ENCODE results near the gene TRAM2.

The TRAM2 gene

GRCh38 chr6:52611833-52612232, 35.0 kb upstream of the TRAM2 start:
- Histone ChIP-seq H3K9me3 (ENCODE audit: insufficient read depth, low read length) (no peaks in the 10 kb centered on the region), H3K27ac (ENCODE audit: low read length) (no peak overlapping the region), H3K4me3 (ENCODE audit: low read length) (no peak overlapping the region), H3K79me2 (ENCODE audit: low read length) (no peaks in the 10 kb centered on the region), H2AFZ (ENCODE audit: low read depth, low read length) (no peak overlapping the region), H3K36me3 (replicated peaks; ENCODE audit: low read depth, low read length) (no peaks in the 10 kb centered on the region), H3K9ac (ENCODE audit: low read length) (no peak overlapping the region), H3K4me1 (ENCODE audit: low read length) (no peaks in the 10 kb centered on the region), H4K20me1 (ENCODE audit: insufficient read depth, low read length) (no peaks in the 10 kb centered on the region), H3K27me3 (ENCODE audit: low read depth, low read length) (0 out of 2 replicates have a peak, but pooled peaks cover 5% of the 10 kb centered on the region), H3K4me2 (ENCODE audit: low read length) (no peak overlapping the region)
- no peak for TF ChIP-seq EZH2phosphoT487 (IDR thresholded peaks at IDR 0.05; ENCODE audit: low read depth)
- no peak for TF ChIP-seq CTCF (IDR thresholded peaks at IDR 0.05; ENCODE audit: low read depth, low read length)

DNA sequence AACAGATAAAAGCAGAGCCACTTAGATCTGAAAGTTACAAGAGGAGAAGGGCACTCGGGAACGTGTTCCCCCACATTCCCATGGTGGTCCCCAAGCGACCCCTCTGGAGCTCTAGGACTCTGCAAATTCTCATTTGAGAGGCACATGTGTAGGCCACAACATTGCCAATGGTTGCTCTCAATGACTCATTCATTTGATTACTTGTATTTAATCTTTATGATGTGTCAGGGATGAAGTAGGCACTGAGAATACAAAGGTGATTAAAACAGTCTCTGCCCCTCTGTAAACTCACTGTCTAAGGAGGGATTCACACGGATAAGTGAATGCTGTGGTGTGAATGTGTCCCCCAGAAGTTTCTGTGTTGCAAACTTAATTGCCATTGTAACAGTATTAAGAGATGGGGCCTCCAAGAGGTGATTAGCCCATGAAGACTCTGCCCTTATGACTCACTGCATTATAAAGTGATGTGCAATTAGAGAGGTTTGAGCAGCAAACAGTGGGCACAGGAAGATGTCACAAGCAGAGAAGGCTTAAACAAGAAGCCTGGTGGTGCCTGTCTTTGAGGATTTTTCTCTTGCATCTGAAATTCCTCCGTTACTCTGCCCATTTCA, 34.0 kb upstream of the TRAM2 start:
- H3K27me3 ChIP-seq (ENCODE audit: low read depth, low read length), result 0 out of 2 replicates have a peak, but pooled peaks cover 5% of the 10 kb centered on the region
- no peak overlapping the region for H3K4me2 ChIP-seq (ENCODE audit: low read length)
- H3K79me2 ChIP-seq (ENCODE audit: low read length), result no peaks in the 10 kb centered on the region
- no peaks in the 10 kb centered on the region for H3K36me3 ChIP-seq (replicated peaks; ENCODE audit: low read depth, low read length)
- no peak overlapping the region for H3K4me3 ChIP-seq (ENCODE audit: low read length)
- no peaks in the 10 kb centered on the region for H3K9me3 ChIP-seq (ENCODE audit: insufficient read depth, low read length)
- no peak overlapping the region for H2AFZ ChIP-seq (ENCODE audit: low read depth, low read length)
- no peaks in the 10 kb centered on the region for H3K4me1 ChIP-seq (ENCODE audit: low read length)
- H4K20me1 ChIP-seq (ENCODE audit: insufficient read depth, low read length), result no peaks in the 10 kb centered on the region
- H3K9ac ChIP-seq (ENCODE audit: low read length), result no peak overlapping the region
- H3K27ac ChIP-seq (ENCODE audit: low read length), result no peak overlapping the region
- TF ChIP-seq EZH2phosphoT487 (IDR thresholded peaks at IDR 0.05; ENCODE audit: low read depth) (no peak), CTCF (IDR thresholded peaks at IDR 0.05; ENCODE audit: low read depth, low read length) (no peak)

- H2AFZ ChIP-seq (ENCODE audit: low read depth, low read length), result no peak overlapping the region
- no peak overlapping the region for H3K4me2 ChIP-seq (ENCODE audit: low read length)
- no peaks in the 10 kb centered on the region for H4K20me1 ChIP-seq (ENCODE audit: insufficient read depth, low read length)
- H3K9ac ChIP-seq (ENCODE audit: low read length), result no peak overlapping the region
- 0 out of 2 replicates have a peak, but pooled peaks cover 5% of the 10 kb centered on the region for H3K27me3 ChIP-seq (ENCODE audit: low read depth, low read length)
- H3K9me3 ChIP-seq (ENCODE audit: insufficient read depth, low read length), result no peaks in the 10 kb centered on the region
- no peak for TF ChIP-seq CTCF (IDR thresholded peaks at IDR 0.05; ENCODE audit: low read depth, low read length)
- no peak for TF ChIP-seq EZH2phosphoT487 (IDR thresholded peaks at IDR 0.05; ENCODE audit: low read depth)
- no peak overlapping the region for H3K27ac ChIP-seq (ENCODE audit: low read length)
- no peaks in the 10 kb centered on the region for H3K79me2 ChIP-seq (ENCODE audit: low read length)
- H3K36me3 ChIP-seq (replicated peaks; ENCODE audit: low read depth, low read length), result no peaks in the 10 kb centered on the region
- no peak overlapping the region for H3K4me3 ChIP-seq (ENCODE audit: low read length)
- H3K4me1 ChIP-seq (ENCODE audit: low read length), result no peaks in the 10 kb centered on the region
Measured at GRCh38 chr6:52610011-52610410, 33.2 kb upstream of the TRAM2 start.

DNA sequence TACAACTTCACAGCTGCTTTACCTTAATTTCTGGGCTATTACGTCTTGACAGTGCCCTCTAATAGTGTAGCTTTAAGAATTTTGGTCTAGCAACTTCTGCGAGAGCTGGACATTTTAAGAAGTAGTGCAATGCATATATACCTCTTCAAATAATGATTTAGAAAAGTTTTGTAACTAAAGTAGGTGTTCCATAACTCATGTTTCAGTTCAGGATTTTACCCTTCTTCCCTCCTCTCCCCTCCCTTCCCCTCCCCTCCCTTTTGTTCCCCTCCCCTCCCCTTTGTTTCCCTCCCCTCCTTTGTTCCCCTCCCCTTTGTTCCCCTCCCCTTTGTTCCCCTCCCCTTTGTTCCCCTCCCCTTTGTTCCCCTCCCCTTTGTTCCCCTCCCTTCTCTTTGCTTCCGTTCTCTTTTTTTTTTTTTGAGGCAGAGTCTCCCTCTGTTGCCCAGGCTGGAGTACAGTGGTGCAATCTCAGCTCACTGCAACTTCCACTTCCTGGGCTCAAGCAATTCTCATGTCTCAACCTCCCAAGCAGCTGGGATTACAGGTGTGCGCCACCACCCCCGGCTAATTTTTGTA, 28.8 kb upstream of the TRAM2 start:
- Histone ChIP-seq H3K4me2 (ENCODE audit: low read length) (no peak overlapping the region), H3K79me2 (ENCODE audit: low read length) (no peaks in the 10 kb centered on the region), H4K20me1 (ENCODE audit: insufficient read depth, low read length) (no peaks in the 10 kb centered on the region), H3K9me3 (ENCODE audit: insufficient read depth, low read length) (no peaks in the 10 kb centered on the region), H3K27me3 (ENCODE audit: low read depth, low read length) (no peaks in the 10 kb centered on the region), H3K9ac (ENCODE audit: low read length) (no peak overlapping the region), H3K36me3 (replicated peaks; ENCODE audit: low read depth, low read length) (no peaks in the 10 kb centered on the region), H3K4me3 (ENCODE audit: low read length) (no peak overlapping the region), H3K27ac (ENCODE audit: low read length) (no peak overlapping the region), H2AFZ (ENCODE audit: low read depth, low read length) (no peak overlapping the region), H3K4me1 (ENCODE audit: low read length) (peaks cover 3% of the 10 kb centered on the region; the same call in 1 of the 2 replicates)
- no peak for TF ChIP-seq CTCF (IDR thresholded peaks at IDR 0.05; ENCODE audit: low read depth, low read length)
- no peak for TF ChIP-seq EZH2phosphoT487 (IDR thresholded peaks at IDR 0.05; ENCODE audit: low read depth)

Data from OCI-LY3 (cell line).